PC-3 (cell line): ENCODE data around the gene NRAP. TPM values are rescaled to one million over a fixed set of nuclear protein-coding genes. Genes with fewer than 3 reads are reported as not detected.

ENCODE experiments used
- ATAC-seq: fragments of 200-7000 bp; cut with Tn5 transposase; 2 replicates; pipeline ENCODE4 v1.9.1; 2020; ENCODE audit warnings: mild to moderate bottlenecking, moderate library complexity
- BruUV-seq: library from RNA; stranded (reverse); fragments of 400-500 nt; replicated peaks from 2 replicates; lab custom pipeline; 2021; lab: Mats Ljungman, UMichigan
- CTCF ChIA-PET: fragments of 300-600 bp; sonication (Branson Sonifier 250); formaldehyde crosslinking; loops from one replicate; lab custom pipeline; 2022; ENCODE audit warnings: antibody characterized with exemption; lab: Charles Lee
- POLR2A ChIA-PET: fragments of 300-600 bp; sonication (Branson Sonifier 250); formaldehyde crosslinking; loops from one replicate; lab custom pipeline; 2022; ENCODE audit warnings: antibody characterized with exemption; ENCODE audit not compliant: unreplicated experiment; lab: Charles Lee
- DNase-seq: peaks from one replicate; pipeline ENCODE4 v3.0.0-alpha.2; 2015
- H2AFZ ChIP-seq: fragments of 300-600 bp; sonication (generic); 2 replicates; pipeline ENCODE4 v1.6.0; 2016; ENCODE audit warnings: antibody characterized with exemption, low read length
- H3F3A ChIP-seq: fragments of 300-600 bp; sonication (generic); one replicate; pipeline ENCODE4 v1.6.0; 2017; ENCODE audit warnings: antibody characterized with exemption, low read length, control low read depth, mild to moderate bottlenecking; ENCODE audit not compliant: unreplicated experiment
- H3K27ac ChIP-seq: fragments of 300-600 bp; sonication (generic); 2 replicates; pipeline ENCODE4 v1.5.1; 2016; ENCODE audit warnings: mild to moderate bottlenecking, low read length
- H3K27me3 ChIP-seq: fragments of 300-600 bp; sonication (generic); 2 replicates; pipeline ENCODE4 v1.6.1; 2016; ENCODE audit warnings: low read length, mixed read lengths
- H3K36me3 ChIP-seq: fragments of 300-600 bp; sonication (generic); 2 replicates; pipeline ENCODE4 v1.6.1; 2016; ENCODE audit warnings: low read depth, mixed run types, low read length, mixed read lengths
- H3K4me1 ChIP-seq: fragments of 300-600 bp; sonication (generic); 2 replicates; pipeline ENCODE4 v1.5.1; 2016; ENCODE audit warnings: low read length; ENCODE audit not compliant: insufficient read depth
- H3K4me2 ChIP-seq: fragments of 300-600 bp; sonication (generic); 2 replicates; pipeline ENCODE4 v1.6.0; 2016; ENCODE audit warnings: low read length
- H3K4me3 ChIP-seq: fragments of 300-600 bp; sonication (generic); 2 replicates; pipeline ENCODE4 v1.5.1; 2016; ENCODE audit warnings: mild to moderate bottlenecking, low read length, mixed read lengths
- H3K79me2 ChIP-seq: fragments of 300-600 bp; sonication (generic); 2 replicates; pipeline ENCODE4 v1.6.1; 2017; ENCODE audit warnings: low read length, mixed read lengths
- H3K9ac ChIP-seq: fragments of 300-600 bp; sonication (generic); 2 replicates; pipeline ENCODE4 v1.6.0; 2016; ENCODE audit warnings: mild to moderate bottlenecking, low read length
- H3K9me2 ChIP-seq: fragments of 300-600 bp; sonication (generic); replicated peaks from 2 replicates; pipeline ENCODE4 v1.6.1; 2016; ENCODE audit warnings: mixed run types, low read length, mixed read lengths
- H3K9me3 ChIP-seq: fragments of 300-600 bp; sonication (generic); 2 replicates; pipeline ENCODE4 v1.6.1; 2016; ENCODE audit warnings: low read length, mixed read lengths
- H4K20me1 ChIP-seq: fragments of 300-600 bp; sonication (generic); 2 replicates; pipeline ENCODE4 v1.6.1; 2016; ENCODE audit warnings: low read length, mixed read lengths
- CTCF ChIP-seq: fragments of 300-600 bp; sonication (generic); conservative IDR thresholded peaks from 2 replicates; pipeline ENCODE4 v1.5.1; 2017; ENCODE audit warnings: antibody characterized with exemption, low read depth, mild to moderate bottlenecking, low read length
- EZH2 ChIP-seq: fragments of 300-600 bp; sonication (generic); IDR thresholded peaks from one replicate; pipeline ENCODE4 v1.6.1; 2017; ENCODE audit warnings: antibody characterized with exemption, mild to moderate bottlenecking, low read length; ENCODE audit not compliant: unreplicated experiment
- EZH2phosphoT487 ChIP-seq: fragments of 300-600 bp; sonication (generic); IDR thresholded peaks from 2 replicates; pipeline ENCODE4 v1.6.1; 2018; ENCODE audit warnings: mild to moderate bottlenecking, antibody characterized with exemption, low read length, borderline replicate concordance
- intact Hi-C: fragments of 100-400 bp; cut with micrococcal nuclease; formaldehyde crosslinking; loops from 2 replicates; pipeline ENCODE4 v1.9.0; 2023
- total RNA-seq: library from RNA; depleted of rRNA; stranded (reverse); fragments of >200 nt; gene quantifications from 2 replicates; pipeline ENCODE4 v1.2.3, GENCODE V29; 2014

Gene NRAP
- total RNA-seq, 1 experiment from 2014 or later = not detected

- Histone ChIP-seq H3K4me1 (peaks cover 8% of the 10 kb centered on the region; the same call in 1 of the 2 replicates), H3K9me3 (no peaks in the 10 kb centered on the region), H3K9me2 (no peaks in the 10 kb centered on the region), H3F3A (no peaks in the 10 kb centered on the region), H3K27me3 (no peaks in the 10 kb centered on the region), H2AFZ (no peak overlapping the region), H3K4me2 (no peak overlapping the region), H3K27ac (no peak overlapping the region), H3K36me3 (no peaks in the 10 kb centered on the region), H3K4me3 (no peak overlapping the region), H3K9ac (no peak overlapping the region), H4K20me1 (no peaks in the 10 kb centered on the region), H3K79me2 (no peaks in the 10 kb centered on the region)
- BruUV-seq = no TSS peak
- DNase-seq = no peak
- POLR2A ChIA-PET = no interaction called here
- no peak for ATAC-seq
- intact Hi-C loops = loop anchor here (1.0 to 5.0 kb wide), 3 partner anchors 94 to 398 kb away; partner anchors contain the start of genes DCLRE1A and NHLRC2
- CTCF ChIA-PET = no interaction called here
- TF ChIP-seq EZH2phosphoT487 (no peak), CTCF (no peak)
Measured at GRCh38 chr10:113705344-113705652, 41.5 kb upstream of the NRAP start.

GRCh38 chr10:113704637-113705343 is 40.9 kb upstream of the NRAP start:
- CTCF ChIA-PET = interaction anchor here (0.5 to 0.9 kb wide), 3 partner anchors 12 to 398 kb away, joined by 3 to 6 read pairs (median 3); no protein-coding TSS in a partner anchor

More at GRCh38 chr10:113704637-113705343, 40.9 kb upstream of the NRAP start:
- peak; percentile 51 for DNase-seq
- no peaks in the 10 kb centered on the region for H4K20me1 ChIP-seq
- H3K9me2 ChIP-seq = no peaks in the 10 kb centered on the region
- TF ChIP-seq EZH2phosphoT487 = no peak
- TF ChIP-seq EZH2 = no peak
- peak; percentile 73 for TF ChIP-seq CTCF
- H3K4me1 ChIP-seq = peaks cover 8% of the 10 kb centered on the region; the same call in 1 of the 2 replicates
- intact Hi-C loops = loop anchor here (1.0 to 5.0 kb wide), 3 partner anchors 95 to 399 kb away; partner anchors contain the start of genes DCLRE1A and NHLRC2
- no TSS peak for BruUV-seq
- POLR2A ChIA-PET = no interaction called here
- no peak overlapping the region for H2AFZ ChIP-seq
- H3K27ac ChIP-seq = no peak overlapping the region
- H3K9ac ChIP-seq = no peak overlapping the region
- no peak overlapping the region for H3K4me3 ChIP-seq
- no peaks in the 10 kb centered on the region for H3K27me3 ChIP-seq
- no peaks in the 10 kb centered on the region for H3K36me3 ChIP-seq
- H3K79me2 ChIP-seq = no peaks in the 10 kb centered on the region
- no peak overlapping the region for H3K4me2 ChIP-seq
- ATAC-seq = peak; percentile 73
- no peaks in the 10 kb centered on the region for H3F3A ChIP-seq
- no peaks in the 10 kb centered on the region for H3K9me3 ChIP-seq
